ENCODE measurements around the gene ZMIZ1. TPM values are rescaled to one million over a fixed set of nuclear protein-coding genes. Genes with fewer than 3 reads are reported as not detected.

Gene ZMIZ1
- polyA plus RNA-seq, 3 donors, result 3.3 to 64.6 (median 8.9) TPM

DNA sequence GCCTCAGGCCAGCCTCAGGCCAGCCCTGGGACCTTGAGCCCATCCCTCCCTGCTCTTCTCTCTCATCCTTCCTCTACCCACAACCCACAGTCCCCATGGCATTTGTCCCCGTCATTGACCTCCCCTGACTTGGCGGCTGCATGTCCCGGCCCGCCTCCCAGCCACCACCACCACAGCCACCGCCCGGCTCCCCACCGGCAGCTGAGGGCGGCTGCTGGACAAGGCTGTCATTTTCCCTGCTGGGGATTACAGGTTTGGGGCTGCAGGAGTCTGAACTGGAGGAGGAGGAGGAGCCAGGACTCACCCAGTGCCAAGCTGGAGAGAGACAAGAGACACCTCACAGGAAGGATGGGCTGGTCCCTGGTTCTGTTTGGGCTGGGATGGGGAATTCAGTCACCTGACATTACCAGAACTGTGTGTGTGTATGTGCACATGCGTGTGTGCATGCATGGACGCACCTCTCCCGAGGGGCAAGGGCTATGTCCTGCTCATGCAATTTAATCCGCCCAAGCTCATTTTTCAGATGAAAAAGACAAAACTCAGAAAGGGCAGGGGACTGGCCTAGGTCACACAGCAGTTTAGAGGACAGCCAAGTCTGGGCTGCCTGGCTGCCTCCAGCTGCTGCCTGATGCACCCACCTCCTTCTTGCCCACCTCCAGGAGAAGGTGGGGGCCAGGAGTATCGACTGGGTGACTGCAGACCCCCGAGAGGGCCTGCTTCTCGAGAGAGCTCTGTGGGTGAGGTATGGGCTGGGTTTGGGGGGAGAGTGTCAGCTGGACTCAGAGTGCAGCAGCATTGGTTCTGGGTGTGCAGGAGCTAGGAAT, 113.1 kb downstream of the ZMIZ1 start:
- no peak for DNase-seq
- Histone ChIP-seq H3K79me2 (ENCODE audit: insufficient read depth, low read length) (no peaks in the 10 kb centered on the region), H3K27me3 (ENCODE audit: control insufficient read depth in 2 of 2, insufficient read depth in 2 of 2, low read length in 2 of 2) (no peaks in the 10 kb centered on the region), H3K4me3 (replicated peaks in 1 of 3; ENCODE audit: low read depth in 2 of 3, low read length in 3 of 3) (no peak overlapping the region), H4K20me1 (ENCODE audit: insufficient read depth, low read length) (peaks cover 100% of the 10 kb centered on the region), H3K36me3 (replicated peaks in 1 of 2; ENCODE audit: control insufficient read depth in 1 of 2, insufficient read depth in 2 of 2, low read length in 2 of 2) (peaks cover 26 to 61% of the 10 kb centered on the region in 2 donors), H3K9me3 (replicated peaks in 1 of 2; ENCODE audit: control insufficient read depth in 1 of 2, insufficient read depth in 1 of 2, low read length in 2 of 2) (no peaks in the 10 kb centered on the region), H3K4me1 (ENCODE audit: control insufficient read depth in 1 of 2, insufficient read depth in 2 of 2, low read length in 2 of 2) (peaks cover 9 to 36% of the 10 kb centered on the region in 2 donors), H2AFZ (ENCODE audit: insufficient read depth, low read depth, low read length, poor library complexity, severe bottlenecking) (no peak overlapping the region), H3K4me2 (replicated peaks; ENCODE audit: extremely low read depth, low read length, poor library complexity, severe bottlenecking) (no peak overlapping the region), H3K27ac (ENCODE audit: low read depth in 1 of 2, low read length in 2 of 2) (no peak overlapping the region), H3K9ac (ENCODE audit: insufficient read depth, low read length, poor library complexity, severe bottlenecking) (no peak overlapping the region)
- peaks cover 47% of the 10 kb centered on the region for H3K4me1 Mint-ChIP-seq
- H3K27ac Mint-ChIP-seq, result peak overlapping the region in 3 of 7 donors; percentile 23 to 59 (median 54)
- H3K27me3 Mint-ChIP-seq (ENCODE audit: low read depth in 3 of 3), result peaks cover 0 to 4% (median 2%) of the 10 kb centered on the region in 3 donors
- H3K4me3 Mint-ChIP-seq, result no peak overlapping the region
- peaks cover 56 to 82% of the 10 kb centered on the region in 2 donors for H3K36me3 Mint-ChIP-seq
- H3K9me3 Mint-ChIP-seq, result no peaks in the 10 kb centered on the region
- WGBS (ENCODE audit: insufficient coverage), result 76% methylated on average over 6 of the region's 15 CpGs
- intact Hi-C loops (cut with micrococcal nuclease), result loop anchor here in 1 of 2 donors (10.0 kb wide), 1 partner anchor 227 kb away; no protein-coding TSS in a partner anchor
- TF ChIP-seq CTCF (IDR thresholded peaks at IDR 0.05), result no peak

- H3K4me3 Mint-ChIP-seq, result no peak overlapping the region
- H3K4me1 Mint-ChIP-seq, result peaks cover 51% of the 10 kb centered on the region
- Histone ChIP-seq H4K20me1 (ENCODE audit: insufficient read depth, low read length) (peaks cover 100% of the 10 kb centered on the region), H3K27me3 (ENCODE audit: control insufficient read depth in 2 of 2, insufficient read depth in 2 of 2, low read length in 2 of 2) (no peaks in the 10 kb centered on the region), H2AFZ (ENCODE audit: insufficient read depth, low read depth, low read length, poor library complexity, severe bottlenecking) (no peak overlapping the region), H3K4me2 (replicated peaks; ENCODE audit: extremely low read depth, low read length, poor library complexity, severe bottlenecking) (no peak overlapping the region), H3K4me1 (ENCODE audit: control insufficient read depth in 1 of 2, insufficient read depth in 2 of 2, low read length in 2 of 2) (peaks cover 14 to 41% of the 10 kb centered on the region in 2 donors), H3K36me3 (replicated peaks in 1 of 2; ENCODE audit: control insufficient read depth in 1 of 2, insufficient read depth in 2 of 2, low read length in 2 of 2) (peaks cover 26 to 64% of the 10 kb centered on the region in 2 donors), H3K9me3 (replicated peaks in 1 of 2; ENCODE audit: control insufficient read depth in 1 of 2, insufficient read depth in 1 of 2, low read length in 2 of 2) (no peaks in the 10 kb centered on the region), H3K27ac (ENCODE audit: low read depth in 1 of 2, low read length in 2 of 2) (no peak overlapping the region), H3K4me3 (replicated peaks in 1 of 3; ENCODE audit: low read depth in 2 of 3, low read length in 3 of 3) (no peak overlapping the region), H3K9ac (ENCODE audit: insufficient read depth, low read length, poor library complexity, severe bottlenecking) (no peak overlapping the region), H3K79me2 (ENCODE audit: insufficient read depth, low read length) (no peaks in the 10 kb centered on the region)
- no peaks in the 10 kb centered on the region for H3K9me3 Mint-ChIP-seq
- H3K27me3 Mint-ChIP-seq (ENCODE audit: low read depth in 3 of 3), result peaks cover 0 to 4% (median 2%) of the 10 kb centered on the region in 3 donors
- no peak for DNase-seq
- H3K36me3 Mint-ChIP-seq, result peaks cover 60 to 83% of the 10 kb centered on the region in 2 donors
- WGBS (ENCODE audit: insufficient coverage), result 67% methylated on average over 3 of the region's 14 CpGs
- intact Hi-C loops (cut with micrococcal nuclease), result loop anchor here in 1 of 2 donors (10.0 kb wide), 1 partner anchor 228 kb away; no protein-coding TSS in a partner anchor
- no peak overlapping the region for H3K27ac Mint-ChIP-seq
- TF ChIP-seq CTCF (IDR thresholded peaks at IDR 0.05), result no peak
Measured at GRCh38 chr10:79182781-79183467, 114.2 kb downstream of the ZMIZ1 start.
